Skin of body (tissue), 2 donors: Measurements from ENCODE around the gene NFAT5. TPM values are rescaled to one million over a fixed set of nuclear protein-coding genes. Genes with fewer than 3 reads are reported as not detected.
"Not testable (repeated sequence)": the region's sequence is repeated elsewhere in the genome, so short reads cannot be mapped to it uniquely, and the experiment has no call there.

Experiments used
- DNase-seq: peaks from one replicate; lab custom pipeline; 2025; lab: John Stamatoyannopoulos, UW
- total RNA-seq: library from RNA; depleted of rRNA; stranded (reverse); fragments of >200 nt; gene quantifications from one replicate; pipeline ENCODE4 v1.2.3, GENCODE V29; 2014

The NFAT5 gene, protein sequence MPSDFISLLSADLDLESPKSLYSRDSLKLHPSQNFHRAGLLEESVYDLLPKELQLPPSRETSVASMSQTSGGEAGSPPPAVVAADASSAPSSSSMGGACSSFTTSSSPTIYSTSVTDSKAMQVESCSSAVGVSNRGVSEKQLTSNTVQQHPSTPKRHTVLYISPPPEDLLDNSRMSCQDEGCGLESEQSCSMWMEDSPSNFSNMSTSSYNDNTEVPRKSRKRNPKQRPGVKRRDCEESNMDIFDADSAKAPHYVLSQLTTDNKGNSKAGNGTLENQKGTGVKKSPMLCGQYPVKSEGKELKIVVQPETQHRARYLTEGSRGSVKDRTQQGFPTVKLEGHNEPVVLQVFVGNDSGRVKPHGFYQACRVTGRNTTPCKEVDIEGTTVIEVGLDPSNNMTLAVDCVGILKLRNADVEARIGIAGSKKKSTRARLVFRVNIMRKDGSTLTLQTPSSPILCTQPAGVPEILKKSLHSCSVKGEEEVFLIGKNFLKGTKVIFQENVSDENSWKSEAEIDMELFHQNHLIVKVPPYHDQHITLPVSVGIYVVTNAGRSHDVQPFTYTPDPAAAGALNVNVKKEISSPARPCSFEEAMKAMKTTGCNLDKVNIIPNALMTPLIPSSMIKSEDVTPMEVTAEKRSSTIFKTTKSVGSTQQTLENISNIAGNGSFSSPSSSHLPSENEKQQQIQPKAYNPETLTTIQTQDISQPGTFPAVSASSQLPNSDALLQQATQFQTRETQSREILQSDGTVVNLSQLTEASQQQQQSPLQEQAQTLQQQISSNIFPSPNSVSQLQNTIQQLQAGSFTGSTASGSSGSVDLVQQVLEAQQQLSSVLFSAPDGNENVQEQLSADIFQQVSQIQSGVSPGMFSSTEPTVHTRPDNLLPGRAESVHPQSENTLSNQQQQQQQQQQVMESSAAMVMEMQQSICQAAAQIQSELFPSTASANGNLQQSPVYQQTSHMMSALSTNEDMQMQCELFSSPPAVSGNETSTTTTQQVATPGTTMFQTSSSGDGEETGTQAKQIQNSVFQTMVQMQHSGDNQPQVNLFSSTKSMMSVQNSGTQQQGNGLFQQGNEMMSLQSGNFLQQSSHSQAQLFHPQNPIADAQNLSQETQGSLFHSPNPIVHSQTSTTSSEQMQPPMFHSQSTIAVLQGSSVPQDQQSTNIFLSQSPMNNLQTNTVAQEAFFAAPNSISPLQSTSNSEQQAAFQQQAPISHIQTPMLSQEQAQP (N-terminal part only)
- 43.1 TPM for total RNA-seq

DNA sequence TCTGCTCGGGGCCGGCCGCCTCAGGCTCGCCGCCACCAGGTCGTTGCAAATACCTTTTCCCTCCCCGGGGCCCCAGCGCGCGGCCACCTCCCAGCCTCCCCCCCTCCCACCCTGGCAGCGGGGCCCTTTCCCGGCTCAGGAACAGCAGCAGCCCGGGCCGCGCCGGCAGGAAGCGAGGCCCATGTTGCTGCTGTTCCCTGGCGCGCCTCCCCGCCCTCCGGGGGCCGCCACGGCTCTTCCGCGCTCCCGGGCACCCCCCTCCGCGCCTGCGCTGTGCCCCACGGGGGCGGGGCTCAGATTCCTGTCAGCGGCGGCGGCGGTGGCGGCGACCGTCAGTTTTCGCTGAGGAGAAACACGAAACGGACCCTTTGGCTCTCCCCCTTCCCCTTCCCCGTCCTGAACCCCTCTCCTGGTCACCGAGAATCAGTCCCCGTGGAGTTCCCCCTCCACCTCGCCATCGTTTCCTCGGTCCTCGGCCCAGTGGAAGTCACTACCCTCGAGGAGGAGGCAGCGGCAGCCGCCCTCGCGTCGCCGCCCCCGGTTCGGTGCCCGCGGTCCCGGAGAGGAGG is at the start of gene NFAT5:
NFAT5 (plus strand) TSS at position 296 of the 569 bp plus-strand sequence. CDS start 336 bp downstream, outside the sequence.
- peak; percentile 93 for DNase-seq

DNA sequence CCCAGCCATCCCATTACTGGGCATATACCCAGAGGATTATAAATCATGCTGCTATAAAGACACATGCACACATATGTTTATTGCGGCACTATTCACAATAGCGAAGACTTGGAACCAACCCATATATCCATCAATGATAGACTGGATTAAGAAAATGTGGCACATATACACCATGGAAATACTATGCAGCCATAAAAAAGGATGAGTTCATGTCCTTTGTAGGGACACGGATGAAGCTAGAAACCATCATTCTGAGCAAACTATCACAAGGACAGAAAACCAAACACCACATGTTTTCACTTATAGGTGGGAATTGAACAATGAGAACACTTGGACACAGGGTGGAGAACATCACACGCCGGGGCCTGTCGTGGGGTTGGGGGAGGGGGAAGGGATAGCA is 47.9 kb upstream of the NFAT5 start:
- DNase-seq: not testable (repeated sequence)

DNA sequence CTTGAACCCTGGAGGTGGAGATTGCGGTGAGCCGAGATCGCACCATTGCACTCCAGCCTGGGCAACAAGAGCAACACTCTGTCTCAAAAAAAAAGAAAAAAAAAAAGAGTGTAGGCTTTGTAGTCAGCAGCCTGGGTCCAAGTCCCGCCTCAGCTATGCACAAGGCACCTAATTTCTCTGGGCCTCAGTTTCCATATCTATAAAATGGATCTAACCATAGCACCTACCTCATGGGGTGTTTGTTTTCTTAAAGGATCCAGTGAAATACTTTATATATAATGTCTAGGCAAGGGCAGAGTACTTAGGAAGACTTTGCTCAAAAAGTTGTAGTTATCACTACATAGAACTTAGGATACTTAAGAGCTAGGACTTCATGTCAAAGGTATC is 45.4 kb upstream of the NFAT5 start:
- no peak for DNase-seq

DNA sequence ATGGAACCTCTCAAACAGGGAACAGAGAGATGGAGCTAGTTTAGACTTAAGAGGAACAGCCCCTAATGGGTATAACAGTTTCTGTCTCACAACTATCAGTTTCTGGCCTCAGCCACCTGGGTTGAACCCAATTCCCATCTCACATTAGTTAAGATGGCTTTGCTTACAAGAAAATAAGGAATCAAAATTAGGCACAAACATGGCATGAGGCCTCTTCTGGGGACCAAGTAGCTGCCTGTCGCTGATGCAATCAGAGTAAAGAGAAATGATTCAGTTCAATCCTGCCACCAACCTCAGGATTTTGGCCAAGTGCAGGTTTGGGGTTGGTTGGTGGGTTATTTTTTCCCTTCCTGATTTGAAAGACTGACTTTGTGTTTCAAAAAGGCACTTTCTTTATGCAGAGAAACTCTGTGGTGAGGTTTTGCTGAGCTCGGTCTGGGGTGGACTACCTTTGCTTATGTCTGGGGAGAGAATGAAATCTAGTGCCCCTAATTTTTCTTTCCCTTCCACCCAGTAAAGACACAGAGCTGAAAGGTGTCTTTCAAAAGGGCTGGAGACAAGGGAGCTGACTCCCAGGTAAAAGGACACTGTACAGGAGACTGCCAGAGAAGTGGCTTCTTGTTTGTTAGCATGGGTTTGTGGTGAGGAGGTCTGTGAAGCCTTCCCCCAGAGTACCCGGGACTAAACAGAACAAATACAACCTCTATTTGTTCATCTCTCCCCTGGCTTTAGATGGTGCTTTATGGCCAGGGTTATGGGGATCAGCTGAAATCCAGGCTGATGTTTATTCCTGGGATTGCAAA is 44.8 kb upstream of the NFAT5 start:
- no peak for DNase-seq

DNA sequence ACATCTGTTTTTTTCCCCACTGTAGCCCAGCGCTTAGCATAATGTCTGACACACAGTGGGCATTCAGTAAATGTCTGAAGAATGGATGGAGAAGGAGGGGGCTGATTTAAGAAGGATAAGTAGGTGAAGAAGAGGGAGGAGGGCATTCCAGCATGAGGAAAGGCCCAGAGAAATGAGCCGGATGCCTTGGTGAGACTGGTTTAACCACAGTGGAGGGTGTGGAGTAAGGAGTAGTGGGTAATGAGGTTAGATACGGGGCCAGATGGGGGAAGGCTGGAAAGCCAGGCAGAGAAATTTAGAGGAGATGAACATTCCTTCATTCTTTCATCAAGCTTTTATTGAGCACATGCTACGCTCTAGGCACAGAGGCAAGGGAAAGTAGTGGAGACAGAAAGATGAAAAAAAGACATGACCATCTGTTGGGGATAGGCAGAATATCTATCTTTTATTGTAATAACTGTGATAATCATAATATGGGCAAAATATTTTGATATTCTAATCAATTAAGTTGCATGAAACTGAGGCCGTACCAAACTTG is 43.7 kb upstream of the NFAT5 start:
- DNase-seq: no peak

DNA sequence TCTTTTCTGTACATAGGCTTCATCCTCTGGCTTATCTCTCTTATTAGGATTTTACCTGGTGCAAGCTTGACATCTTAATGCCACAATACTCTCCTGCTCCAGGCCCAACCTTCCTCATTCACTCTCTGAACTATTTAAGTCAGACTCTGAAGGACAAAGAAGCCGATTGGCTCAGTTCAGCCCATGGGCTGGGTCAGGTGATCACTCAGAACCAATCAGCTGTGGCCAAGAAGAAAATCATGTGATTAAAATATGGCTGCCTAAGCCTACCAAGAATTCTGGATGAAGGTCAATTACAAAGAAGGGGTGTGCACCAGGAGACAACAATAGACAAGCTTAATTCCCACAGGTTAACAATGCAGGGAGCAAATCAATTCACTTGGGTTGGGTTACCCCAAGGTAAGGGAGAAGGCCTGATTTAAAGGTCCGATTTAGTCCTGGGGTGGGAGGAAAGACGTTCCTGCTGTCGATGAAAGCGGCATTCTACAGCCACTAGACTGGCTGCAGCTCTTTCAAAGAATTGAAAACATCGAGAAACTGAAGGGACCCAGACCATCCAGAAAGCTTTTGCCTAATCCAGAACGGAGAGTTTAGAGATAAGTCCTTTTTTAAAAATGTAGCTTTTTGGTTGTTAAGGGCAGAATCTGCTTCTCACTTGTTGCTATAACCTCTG is 42.9 kb upstream of the NFAT5 start:
- no peak for DNase-seq

DNA sequence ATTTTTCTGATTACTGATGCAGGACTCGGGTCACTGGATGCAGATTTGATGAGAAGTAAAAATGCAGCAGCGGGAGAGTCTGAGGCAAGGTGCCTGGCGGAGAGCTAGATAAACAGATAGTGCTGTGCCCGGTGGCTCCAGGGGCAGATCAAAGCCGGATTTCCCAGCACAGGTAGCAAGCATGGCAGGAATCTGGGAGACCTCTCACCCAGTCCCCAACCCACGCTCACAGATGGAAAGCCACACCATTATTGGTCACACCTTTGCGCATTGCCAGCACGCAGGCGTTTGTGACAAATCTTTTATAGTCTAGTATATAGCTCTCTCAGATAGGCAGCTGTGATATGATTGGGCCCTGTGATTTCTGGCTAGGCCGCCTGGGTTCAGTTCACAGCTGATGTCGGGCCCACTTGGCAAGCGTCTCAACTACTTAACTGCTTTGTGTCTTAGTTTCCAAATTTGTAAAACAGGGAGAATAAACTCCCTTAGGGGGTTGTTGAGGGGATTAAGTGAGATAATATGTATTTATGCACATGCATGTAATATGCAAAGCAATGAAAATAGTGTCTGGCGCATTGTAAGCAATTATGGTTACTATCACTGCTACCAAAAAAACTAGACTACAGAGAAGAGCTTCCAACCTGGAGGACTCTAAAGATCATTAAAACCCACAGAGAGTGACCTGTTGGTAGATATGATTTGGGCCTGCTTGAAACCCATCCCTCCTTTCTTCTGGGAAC is 42.0 kb upstream of the NFAT5 start:
- DNase-seq: no peak

DNA sequence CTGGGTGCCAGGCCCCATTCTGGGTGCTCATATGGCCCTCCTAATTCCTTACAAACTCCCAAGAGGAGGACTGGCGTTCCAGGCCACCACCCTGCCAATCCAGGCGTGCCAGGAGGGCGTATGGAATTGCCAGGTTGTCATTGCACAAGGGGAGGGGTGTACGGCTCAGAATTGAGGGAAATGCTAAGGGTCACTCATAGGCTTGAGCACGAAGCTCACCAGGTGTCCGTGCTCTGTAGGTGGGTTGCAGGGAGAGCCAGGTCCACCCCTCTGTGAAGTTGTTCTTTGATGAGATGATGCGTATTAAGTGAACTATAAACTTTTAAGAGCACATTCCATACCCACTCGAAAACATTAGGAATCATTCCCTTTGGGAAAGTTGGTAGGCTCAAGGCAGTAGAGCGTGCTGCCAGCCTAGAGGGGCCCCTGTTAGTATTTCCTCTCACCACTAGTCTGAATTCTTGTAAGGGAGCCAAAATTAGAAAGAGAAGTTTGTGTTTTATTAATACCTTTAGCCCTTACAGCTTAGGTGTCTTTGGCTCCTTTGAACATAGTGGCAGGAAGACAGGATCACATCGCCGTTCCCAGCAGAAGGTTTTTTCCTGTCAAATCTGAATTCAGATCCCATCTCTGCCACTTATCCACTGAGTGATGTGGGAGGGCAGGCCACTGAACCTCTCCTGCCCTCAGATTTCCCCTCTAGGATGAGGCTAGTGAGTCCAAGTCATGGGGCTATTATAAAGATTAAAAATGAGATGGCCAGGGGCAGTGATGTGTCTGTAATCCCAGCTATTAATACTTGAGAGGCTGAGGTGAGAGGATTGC is 38.7 kb upstream of the NFAT5 start:
- DNase-seq: no peak

DNA sequence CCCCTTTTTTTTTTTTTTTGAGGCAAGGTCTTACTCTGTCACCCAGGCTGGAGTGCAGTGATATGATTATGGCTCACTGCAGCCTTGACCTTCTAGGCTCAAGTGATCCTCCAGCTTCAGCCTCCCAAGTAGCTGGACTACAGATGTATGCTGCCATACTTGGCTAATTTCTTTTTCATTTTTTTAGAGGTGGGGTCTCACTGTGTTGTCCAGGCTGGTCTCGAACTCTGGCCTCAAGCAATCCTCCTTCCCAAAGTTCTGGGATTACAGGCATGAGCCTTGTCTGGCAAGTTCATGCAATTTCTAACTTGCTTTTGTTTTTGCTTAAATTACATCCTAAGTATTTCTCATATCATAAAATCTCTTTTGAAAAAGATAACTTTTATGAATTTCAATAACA is 33.8 kb upstream of the NFAT5 start:
- no peak for DNase-seq

DNA sequence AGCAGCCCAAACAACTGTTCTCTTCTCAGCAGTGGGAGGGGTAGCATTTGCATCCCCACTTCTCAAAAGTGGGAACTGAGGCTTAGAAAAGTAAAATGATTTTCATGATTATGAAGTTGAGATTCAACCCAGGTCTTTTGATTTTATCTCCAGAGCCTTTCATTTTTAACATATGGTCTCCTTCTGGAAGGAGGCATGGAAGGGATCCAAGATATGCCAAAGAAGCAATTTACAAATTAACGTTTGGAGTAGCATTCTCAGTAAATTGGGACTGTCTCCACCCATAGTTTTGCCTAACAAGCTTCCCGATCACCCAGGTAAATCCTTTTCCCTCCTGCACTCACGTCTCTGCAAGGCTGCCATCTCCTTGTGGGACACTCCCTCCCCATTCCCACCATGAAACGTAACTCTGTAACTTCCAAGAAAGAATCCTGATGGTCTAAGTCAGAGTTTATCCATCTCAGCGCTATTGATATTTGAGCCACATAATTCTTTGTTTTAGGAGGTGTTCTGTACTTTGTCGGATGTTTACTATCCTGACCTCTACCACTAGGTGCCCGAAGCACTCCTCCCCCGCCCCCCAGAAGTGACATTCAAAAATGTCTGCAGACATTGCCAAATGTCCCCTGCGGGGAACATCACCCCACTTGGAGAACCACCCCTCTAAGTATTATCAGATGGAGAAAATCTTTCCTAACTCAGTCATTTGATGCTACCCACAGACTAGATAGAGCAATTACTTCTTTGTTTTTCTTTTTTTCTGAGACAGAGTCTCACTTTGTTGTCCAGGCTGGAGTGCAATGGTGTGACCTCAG is 32.9 kb upstream of the NFAT5 start:
- DNase-seq: no peak

DNA sequence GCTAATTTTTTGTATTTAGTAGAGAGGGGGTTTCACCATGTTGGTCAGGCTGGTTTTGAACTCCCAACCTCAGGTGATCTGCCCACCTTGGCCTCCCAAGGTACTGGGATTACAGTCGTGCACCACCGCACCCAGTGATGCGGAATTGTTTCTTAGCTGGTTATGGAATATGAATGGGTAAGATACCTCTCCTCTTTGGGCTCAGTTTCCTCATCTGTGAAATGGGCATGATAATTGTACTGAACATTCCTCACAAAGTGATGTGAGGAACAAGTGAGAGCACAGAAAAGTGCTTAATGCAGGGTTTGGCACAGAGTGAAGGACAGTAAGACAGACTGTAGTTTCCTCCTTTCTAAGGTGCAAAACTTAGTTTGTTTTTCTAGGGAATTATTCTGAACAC is 31.0 kb upstream of the NFAT5 start:
- no peak for DNase-seq

DNA sequence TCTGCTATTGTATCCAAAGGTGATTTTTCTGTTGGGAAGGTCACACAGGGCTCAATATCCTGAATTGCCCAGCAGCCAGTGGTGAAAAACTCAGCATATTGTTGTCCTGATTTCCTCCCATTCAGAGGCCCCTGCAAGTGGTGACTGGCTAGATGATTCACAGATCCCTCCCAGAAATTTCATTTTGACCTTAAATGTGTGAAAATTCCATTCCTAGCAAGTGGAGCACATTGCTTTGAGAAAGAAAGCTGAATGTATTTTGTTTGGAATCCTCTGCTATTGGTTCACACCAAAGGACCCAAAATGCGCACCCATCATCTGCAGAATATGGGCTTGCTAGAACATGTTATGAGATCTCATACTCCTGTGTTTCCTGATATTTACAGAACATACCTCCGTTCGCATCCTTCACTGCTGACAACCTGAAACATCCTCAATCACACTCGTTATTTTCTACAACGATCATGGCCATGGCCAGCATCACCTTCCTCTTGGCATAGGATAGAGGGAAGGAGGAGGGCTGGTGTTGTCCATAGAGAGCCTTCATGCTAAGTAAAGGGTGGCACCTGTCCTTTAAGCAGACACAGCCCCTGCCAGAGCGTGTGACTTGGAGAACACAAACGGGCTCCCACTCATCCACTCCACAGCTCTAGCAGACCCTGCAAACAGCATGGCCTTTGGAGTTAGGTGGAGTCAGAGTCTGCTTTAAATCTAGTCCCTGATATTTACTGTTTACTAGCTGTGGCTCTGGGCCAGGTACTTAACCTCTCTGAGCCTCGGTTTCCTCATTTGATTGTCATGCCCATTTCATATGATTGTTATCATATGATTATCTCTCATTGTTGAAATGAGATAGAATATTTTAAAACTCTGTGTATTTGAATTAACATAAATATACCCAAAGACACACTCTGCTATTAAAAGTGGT is 30.4 kb upstream of the NFAT5 start:
- no peak for DNase-seq

DNA sequence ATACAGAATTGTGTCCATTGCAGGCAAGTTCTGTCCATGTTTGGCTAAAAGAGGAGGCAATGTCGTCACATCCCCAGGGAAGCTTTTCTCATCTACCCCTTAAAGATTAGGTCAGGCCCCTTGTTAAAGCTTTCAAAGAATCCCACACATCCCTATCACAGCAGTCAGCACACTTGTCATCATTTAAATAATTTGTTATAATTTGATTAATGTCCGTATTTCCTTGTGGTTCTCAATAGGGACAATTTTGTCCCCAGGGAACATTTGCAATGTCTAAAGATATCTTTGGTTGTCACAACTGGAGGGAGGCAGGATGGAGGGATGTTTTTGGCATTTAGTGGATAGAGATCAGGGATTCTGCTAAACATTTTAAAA is 28.1 kb upstream of the NFAT5 start:
- no peak for DNase-seq

DNA sequence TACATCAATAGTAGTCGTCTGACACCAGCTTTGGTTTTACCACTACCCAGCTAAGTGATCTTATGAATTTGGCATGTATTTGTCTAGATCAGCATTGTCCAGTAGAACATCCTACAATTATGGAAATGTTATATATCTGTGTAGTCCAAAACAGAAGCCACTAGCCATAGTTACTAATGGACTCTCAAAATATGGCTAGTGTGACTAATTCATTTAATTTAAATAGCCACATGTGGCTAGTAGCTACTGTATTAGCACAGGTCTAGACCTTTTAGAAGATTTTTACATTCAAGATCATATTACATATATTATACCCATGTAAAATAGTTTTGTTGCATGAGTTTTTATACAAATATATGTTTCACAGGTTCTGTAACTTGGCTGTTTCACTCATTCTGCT is 27.0 kb upstream of the NFAT5 start:
- no peak for DNase-seq

DNA sequence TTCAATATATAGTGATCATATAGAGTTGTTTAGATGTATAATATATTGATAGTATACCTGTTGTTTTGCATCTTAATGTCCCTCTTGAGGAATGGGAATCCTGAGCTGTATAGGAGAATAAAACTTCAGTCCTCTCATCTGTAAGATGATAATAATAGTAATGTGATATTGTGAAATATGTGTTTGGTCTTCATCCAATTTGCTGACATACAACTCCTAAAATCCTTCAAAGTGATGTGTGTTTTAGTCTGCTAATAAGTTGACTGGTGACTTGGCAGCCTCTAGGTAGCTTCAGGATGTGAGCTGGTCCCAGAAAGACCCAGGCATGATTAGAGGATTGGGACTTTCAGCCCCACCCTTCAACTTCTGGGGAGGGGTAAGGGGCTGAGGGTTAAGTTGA is 22.8 kb upstream of the NFAT5 start:
- no peak for DNase-seq

DNA sequence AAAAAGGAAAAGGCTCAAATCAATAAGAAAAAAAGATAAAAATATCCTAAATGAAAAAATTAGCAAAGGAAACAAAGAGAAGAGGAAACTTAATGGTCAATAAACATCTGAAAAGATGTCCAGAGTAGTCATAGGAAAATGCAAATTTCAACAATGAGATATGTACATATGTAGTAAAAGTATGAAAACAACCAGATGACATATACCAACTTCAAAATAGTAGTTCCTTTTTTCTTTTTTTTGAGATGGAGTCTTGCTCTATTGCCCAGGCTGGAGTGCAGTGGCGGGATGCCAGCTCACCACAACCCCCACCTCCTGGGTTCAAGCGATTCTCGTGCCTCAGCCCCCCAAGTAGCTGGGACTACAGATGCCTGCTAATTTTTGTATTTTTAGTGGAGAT is 21.7 kb upstream of the NFAT5 start:
- DNase-seq: no peak
